Cardiac fibroblast (primary cell): ENCODE measurements around the gene EXOC6.

Experiments
- DNase-seq, 2 donors: peaks; one replicate each; pipeline versions ENCODE4 v3.0.0 to v3.0.0-alpha.2; 2010; ENCODE audit warnings: low read depth in 2 of 2
- H3K4me3 ChIP-seq, 2 donors: replicated peaks in 1 of 2; 1 replicate in 1 of 2; 2 replicates in 1 of 2; pipeline ENCODE4 v1.5.1; 2011; ENCODE audit warnings: low read depth in 2 of 2, low read length in 2 of 2, mild to moderate bottlenecking in 2 of 2, moderate library complexity in 1 of 2
- CTCF ChIP-seq: IDR thresholded peaks from one replicate; pipeline ENCODE4 v1.5.1; 2011; ENCODE audit warnings: low read depth, mild to moderate bottlenecking, low read length, inconsistent platforms

EXOC6 gene

DNA sequence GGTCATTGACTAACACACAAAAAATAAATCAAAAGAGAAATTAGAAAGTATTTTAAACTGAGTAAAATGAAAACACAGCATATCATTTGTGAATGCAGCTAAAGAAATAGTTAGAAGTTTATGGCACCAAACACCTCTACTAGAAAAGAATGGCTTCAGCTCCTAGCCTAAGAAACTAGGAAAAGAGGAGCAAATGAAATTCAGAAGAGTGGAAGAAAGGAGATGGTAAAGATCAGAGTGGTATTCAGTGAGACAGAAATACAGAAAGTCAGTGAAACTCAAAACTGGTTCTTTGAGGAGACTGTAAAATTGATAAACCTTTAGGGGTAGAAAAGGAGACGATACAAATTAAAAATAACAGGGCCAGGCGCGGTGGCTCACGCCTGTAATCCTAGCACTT, 2.7 kb downstream of the EXOC6 start:
- H3K4me3 ChIP-seq, result no peak overlapping the region
- TF ChIP-seq CTCF, result no peak
- DNase-seq, result no peak

- no peak overlapping the region for H3K4me3 ChIP-seq
- TF ChIP-seq CTCF, result no peak
- DNase-seq, result no peak
These were observed 7.2 kb downstream of the EXOC6 start for GRCh38 chr10:92855560-92855959.

GRCh38 chr10:92857904-92858514, 9.7 kb downstream of the EXOC6 start:
- no peak for DNase-seq
- H3K4me3 ChIP-seq, result no peak overlapping the region
- no peak for TF ChIP-seq CTCF

DNA sequence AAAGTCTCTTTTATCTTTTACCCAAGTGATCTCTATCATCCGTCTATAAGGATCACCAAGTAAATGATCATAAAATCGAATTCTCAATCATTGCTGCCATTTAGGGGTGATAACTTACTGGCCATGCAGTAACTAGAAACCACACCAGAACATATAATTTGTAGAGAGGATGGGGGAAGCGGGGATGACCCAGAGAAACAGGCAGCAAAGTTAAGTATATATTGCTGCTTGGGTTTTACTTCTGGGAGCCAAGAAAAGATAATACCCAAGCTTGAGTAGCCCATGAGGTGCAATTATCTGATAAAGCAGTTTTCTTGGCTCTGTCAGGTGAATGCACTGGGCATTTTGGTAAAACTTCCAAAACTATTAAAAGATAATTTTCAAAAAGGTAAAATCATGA, 18.9 kb downstream of the EXOC6 start:
- H3K4me3 ChIP-seq, result no peak overlapping the region
- no peak for DNase-seq
- TF ChIP-seq CTCF, result no peak

DNA sequence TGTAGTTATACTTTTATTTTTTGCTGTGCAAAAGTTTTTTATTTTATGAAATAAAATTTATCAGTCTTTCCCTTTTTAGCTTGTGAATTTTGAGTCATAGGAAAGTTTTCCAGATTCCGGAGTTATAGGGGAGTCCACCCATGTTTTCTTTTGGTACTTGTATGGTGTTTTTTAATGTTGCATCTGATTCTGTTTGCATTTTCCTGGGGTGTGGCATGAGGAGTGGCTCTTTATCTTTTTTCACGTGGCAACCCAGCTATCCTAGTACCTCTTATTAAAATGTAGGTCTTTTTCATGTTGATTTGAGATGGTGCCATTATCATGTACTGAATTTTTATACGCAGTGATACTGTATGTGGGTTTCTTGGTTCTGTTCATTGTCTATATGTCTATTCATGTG, 19.7 kb downstream of the EXOC6 start:
- DNase-seq, result no peak
- no peak for TF ChIP-seq CTCF

GRCh38 chr10:92868557-92868956, 20.2 kb downstream of the EXOC6 start:
- H3K4me3 ChIP-seq, result no peak overlapping the region
- no peak for DNase-seq
- no peak for TF ChIP-seq CTCF

More for the DNA sequence above, 19.7 kb downstream of the EXOC6 start:
- H3K4me3 ChIP-seq, result no peak overlapping the region

DNA sequence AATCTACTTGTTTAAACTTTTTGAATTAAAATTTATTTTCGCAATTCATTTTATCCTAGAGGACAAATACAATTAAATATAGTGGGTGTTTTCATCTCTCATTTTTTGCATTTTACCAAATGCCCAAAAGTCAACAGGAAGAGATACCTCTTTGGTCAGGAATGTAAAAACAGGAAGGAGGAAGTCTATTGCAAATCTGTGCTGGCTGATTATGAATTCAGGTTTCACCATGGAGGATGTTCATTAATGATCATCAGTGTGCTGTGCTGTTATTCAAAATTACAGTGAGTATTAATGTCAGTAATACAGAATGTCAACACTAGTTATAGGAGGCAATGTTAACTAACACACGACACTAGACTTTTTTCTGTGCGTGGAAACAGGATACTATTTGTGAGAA, 24.7 kb downstream of the EXOC6 start:
- no peak for TF ChIP-seq CTCF
- no peak overlapping the region for H3K4me3 ChIP-seq
- DNase-seq, result peak in 1 of 2 donors; percentile 18
